Lower lobe of right lung (tissue), 2 donors: ENCODE measurements around the gene PAM16. TPM values are rescaled to one million over a fixed set of nuclear protein-coding genes. Genes with fewer than 3 reads are reported as not detected.

Experiments used
- ATAC-seq, 2 donors: fragments of 200-7000 bp; cut with Tn5 transposase; one replicate each; pipeline ENCODE4 v1.9.1; 2020 to 2022; ENCODE audit warnings: mild to moderate bottlenecking in 2 of 2, moderate library complexity in 2 of 2
- DNase-seq: peaks from one replicate; pipeline ENCODE4 v3.0.0-alpha.2; 2020
- H3K27ac ChIP-seq: fragments of 200-600 bp; one replicate; pipeline ENCODE4 v1.8.0; 2022
- H3K27me3 ChIP-seq: fragments of 200-600 bp; one replicate; pipeline ENCODE4 v1.8.0; 2022; ENCODE audit warnings: low read depth
- H3K36me3 ChIP-seq: fragments of 200-600 bp; one replicate; pipeline ENCODE4 v1.8.0; 2022; ENCODE audit warnings: mild to moderate bottlenecking
- H3K4me1 ChIP-seq: fragments of 200-600 bp; one replicate; pipeline ENCODE4 v1.8.0; 2022
- H3K4me3 ChIP-seq: fragments of 200-600 bp; one replicate; pipeline ENCODE4 v1.8.0; 2022; ENCODE audit warnings: mild to moderate bottlenecking
- H3K9me3 ChIP-seq: fragments of 200-600 bp; one replicate; pipeline ENCODE4 v1.8.0; 2022
- intact Hi-C: fragments of 100-400 bp; cut with DNase I; formaldehyde crosslinking; loops from one replicate; pipeline ENCODE4 v1.11.0; 2022
- total RNA-seq: library from RNA; stranded (reverse); fragmentation: NEBNext Ultra II Directional; extraction: Animal tissue kit (Norgen Biotek cat#: 25700); gene quantifications from one replicate; pipeline ENCODE4 v1.2.1, GENCODE V29; 2021
- TF ChIP-seq, protein P1 (sequence below): fragments of 200-600 bp; IDR thresholded peaks from one replicate; pipeline ENCODE4 v1.8.0; 2022; ENCODE audit warnings: antibody characterized with exemption, mild to moderate bottlenecking
- donor health status: DM: no; HTN: yes; CAD: no; lungs with severe emphysema.

The PAM16 gene
- total RNA-seq, 1 donor from 2014 or later, result 40.0 TPM

DNA sequence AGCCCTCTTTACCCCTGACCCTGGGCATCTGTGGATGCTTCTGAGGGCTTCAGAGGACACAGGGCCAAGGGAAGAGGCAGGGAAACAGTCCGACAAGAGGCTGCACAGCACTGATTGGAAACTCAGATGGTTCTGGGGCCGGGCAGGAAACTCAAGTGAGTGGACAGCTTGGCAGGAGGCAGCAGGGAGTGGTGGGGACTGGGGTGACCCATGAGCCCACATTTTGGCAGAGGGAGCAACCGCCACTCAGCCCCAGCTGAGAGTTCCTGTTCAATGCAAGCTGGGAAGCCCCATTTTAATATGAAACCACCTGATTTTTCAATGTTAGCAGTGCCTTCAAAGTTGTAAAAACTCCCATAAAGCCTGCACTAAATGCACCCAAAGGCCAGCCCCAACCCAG is 19.0 kb upstream of the PAM16 start:
- H3K4me3 ChIP-seq, result no peak overlapping the region
- TF ChIP-seq, protein P1, sequence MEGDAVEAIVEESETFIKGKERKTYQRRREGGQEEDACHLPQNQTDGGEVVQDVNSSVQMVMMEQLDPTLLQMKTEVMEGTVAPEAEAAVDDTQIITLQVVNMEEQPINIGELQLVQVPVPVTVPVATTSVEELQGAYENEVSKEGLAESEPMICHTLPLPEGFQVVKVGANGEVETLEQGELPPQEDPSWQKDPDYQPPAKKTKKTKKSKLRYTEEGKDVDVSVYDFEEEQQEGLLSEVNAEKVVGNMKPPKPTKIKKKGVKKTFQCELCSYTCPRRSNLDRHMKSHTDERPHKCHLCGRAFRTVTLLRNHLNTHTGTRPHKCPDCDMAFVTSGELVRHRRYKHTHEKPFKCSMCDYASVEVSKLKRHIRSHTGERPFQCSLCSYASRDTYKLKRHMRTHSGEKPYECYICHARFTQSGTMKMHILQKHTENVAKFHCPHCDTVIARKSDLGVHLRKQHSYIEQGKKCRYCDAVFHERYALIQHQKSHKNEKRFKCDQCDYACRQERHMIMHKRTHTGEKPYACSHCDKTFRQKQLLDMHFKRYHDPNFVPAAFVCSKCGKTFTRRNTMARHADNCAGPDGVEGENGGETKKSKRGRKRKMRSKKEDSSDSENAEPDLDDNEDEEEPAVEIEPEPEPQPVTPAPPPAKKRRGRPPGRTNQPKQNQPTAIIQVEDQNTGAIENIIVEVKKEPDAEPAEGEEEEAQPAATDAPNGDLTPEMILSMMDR, result no peak
- peak overlapping the region; percentile 77 for H3K27ac ChIP-seq
- peaks cover 59% of the 10 kb centered on the region for H3K4me1 ChIP-seq
- DNase-seq (no peak), ATAC-seq (no peak)
- intact Hi-C loops, result no loop called here
- peaks cover 5% of the 10 kb centered on the region for H3K36me3 ChIP-seq
- H3K27me3 ChIP-seq, result no peaks in the 10 kb centered on the region
- no peaks in the 10 kb centered on the region for H3K9me3 ChIP-seq

DNA sequence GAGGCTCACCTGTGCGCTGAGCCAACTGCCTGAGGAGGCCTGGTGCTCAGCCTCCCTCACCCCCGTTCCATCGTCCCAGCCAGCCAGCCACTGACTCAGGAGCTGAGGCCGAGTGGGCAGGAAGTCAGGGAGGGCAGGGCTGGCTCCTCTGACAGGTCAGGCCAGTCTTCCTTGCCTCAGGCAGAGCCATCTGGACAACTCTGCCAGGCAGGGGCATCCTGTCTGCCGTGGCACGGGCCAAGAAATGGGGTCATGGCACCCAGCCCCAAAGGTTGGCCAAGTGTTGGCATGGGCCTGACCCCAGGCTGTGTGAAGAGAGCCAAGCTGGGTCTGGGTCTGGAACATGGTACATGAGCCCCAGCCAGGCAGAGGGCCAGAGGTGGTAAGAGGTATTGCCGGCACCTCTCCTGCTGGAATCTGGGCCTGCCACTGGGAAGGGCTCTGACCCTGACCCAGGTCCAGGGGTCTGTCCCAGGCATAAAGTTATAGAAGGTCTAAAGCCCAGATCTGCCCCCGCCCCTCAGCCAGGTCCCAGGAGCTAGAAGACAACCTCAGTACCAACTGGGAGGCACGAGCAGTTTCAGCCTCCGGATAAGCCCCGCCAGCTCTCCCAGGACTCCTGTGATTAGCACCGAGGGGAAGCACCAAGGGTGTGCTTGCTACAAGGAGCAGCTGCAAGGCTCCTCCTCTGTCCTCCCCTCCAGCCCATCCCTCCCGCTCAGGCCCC is 18.0 kb upstream of the PAM16 start:
- Histone ChIP-seq H3K27me3 (no peaks in the 10 kb centered on the region), H3K4me1 (peaks cover 49% of the 10 kb centered on the region), H3K27ac (peak overlapping the region; percentile 46), H3K4me3 (no peak overlapping the region), H3K9me3 (no peaks in the 10 kb centered on the region), H3K36me3 (peaks cover 15% of the 10 kb centered on the region)
- ATAC-seq, result no peak
- intact Hi-C loops, result no loop called here
- TF ChIP-seq, protein P1, result no peak
- no peak for DNase-seq

DNA sequence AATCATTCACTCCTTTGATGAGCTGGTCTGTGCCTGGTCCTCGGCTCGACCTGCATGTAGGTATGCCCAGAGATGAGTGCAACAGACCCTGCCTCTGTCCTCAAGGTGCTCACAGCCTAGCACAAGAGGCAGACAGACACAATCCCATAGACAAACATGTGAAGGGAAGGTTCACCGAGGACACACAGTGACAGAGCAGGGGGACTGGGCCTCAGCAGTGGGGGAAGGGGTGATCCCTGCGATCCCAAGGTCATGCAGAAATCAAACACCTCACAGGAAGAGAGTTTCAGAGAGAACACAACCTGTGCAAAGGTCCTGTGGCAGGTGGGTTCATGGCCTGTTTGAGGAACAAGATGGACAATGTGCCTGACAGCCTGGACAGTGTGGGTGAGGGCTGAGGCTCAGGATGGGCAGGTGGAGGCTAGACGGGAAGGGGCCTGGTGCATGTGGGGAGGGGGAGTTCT is 16.3 kb upstream of the PAM16 start:
- H3K36me3 ChIP-seq, result peaks cover 31% of the 10 kb centered on the region

DNA sequence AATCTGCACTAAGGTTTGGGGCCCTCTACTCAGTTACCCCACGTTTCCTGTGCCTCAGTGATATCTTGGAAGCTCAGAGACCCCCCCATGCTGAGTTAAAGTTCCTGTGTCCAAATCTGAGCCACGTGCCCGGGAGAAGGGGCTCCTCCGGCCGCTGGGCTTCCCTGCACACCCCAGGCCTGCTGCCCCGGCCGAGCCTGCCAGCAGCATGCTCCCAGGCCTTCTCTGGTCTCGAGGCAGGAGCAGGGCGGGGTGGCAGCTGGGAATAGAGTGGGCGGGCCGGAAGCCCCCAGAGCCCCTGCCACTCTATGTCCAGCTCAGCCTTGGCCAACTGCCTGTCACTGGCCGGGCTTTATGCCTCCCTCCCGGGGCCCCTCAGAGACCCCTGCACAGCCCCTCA is 14.9 kb upstream of the PAM16 start:
- DNase-seq, result no peak
- Histone ChIP-seq H3K4me1 (peaks cover 23% of the 10 kb centered on the region), H3K9me3 (no peaks in the 10 kb centered on the region), H3K27me3 (no peaks in the 10 kb centered on the region), H3K36me3 (peaks cover 45% of the 10 kb centered on the region), H3K4me3 (no peak overlapping the region), H3K27ac (no peak overlapping the region)
- TF ChIP-seq, protein P1, result no peak
- intact Hi-C loops, result no loop called here
- no peak for ATAC-seq

More for the DNA sequence above, 16.3 kb upstream of the PAM16 start:
- H3K27me3 ChIP-seq, result no peaks in the 10 kb centered on the region
- ATAC-seq (no peak), DNase-seq (no peak)
- peaks cover 32% of the 10 kb centered on the region for H3K4me1 ChIP-seq
- no peaks in the 10 kb centered on the region for H3K9me3 ChIP-seq
- TF ChIP-seq, protein P1, result no peak
- intact Hi-C loops, result no loop called here
- no peak overlapping the region for H3K4me3 ChIP-seq
- no peak overlapping the region for H3K27ac ChIP-seq

DNA sequence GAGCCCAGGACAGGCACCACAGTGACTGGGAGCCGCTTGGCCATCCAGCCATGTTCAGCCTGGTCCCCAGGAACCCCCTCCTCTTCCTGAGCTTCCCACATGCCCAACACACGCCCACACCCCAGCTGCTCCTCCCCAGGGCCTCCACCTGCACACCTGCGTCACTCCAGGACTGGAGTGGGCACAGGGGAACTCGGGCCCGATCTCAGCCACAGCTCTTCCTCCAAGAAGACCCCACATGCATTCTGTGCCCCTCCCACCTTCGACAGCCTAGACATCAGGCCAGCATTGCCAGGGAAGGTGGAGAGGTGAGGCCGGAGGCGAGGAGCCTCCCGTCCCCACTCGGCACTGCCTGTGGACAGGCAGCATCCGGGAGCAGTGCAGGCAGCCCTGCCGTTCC is 14.5 kb upstream of the PAM16 start:
- Histone ChIP-seq H3K9me3 (no peaks in the 10 kb centered on the region), H3K4me1 (peaks cover 19% of the 10 kb centered on the region), H3K27me3 (no peaks in the 10 kb centered on the region), H3K4me3 (no peak overlapping the region), H3K36me3 (peaks cover 48% of the 10 kb centered on the region), H3K27ac (no peak overlapping the region)
- DNase-seq (no peak), ATAC-seq (no peak)
- intact Hi-C loops, result no loop called here
- TF ChIP-seq, protein P1, result no peak
